K562 (cell line): ENCODE results near the gene SESN2. TPM values are rescaled to one million over a fixed set of nuclear protein-coding genes. Genes with fewer than 3 reads are reported as not detected.

Experiments used
- ATAC-seq: fragments of 200-7000 bp; cut with Tn5 transposase; 3 replicates; pipeline ENCODE4 v1.9.1; 2020; ENCODE audit warnings: moderate library complexity
- BruUV-seq: library from RNA; stranded (reverse); fragments of 400-500 nt; replicated peaks from 2 replicates; lab custom pipeline; 2021; lab: Mats Ljungman, UMichigan
- CTCF ChIA-PET: fragments of 300-600 bp; formaldehyde crosslinking; extraction: SDS; loops from one replicate; lab custom pipeline; 2021; ENCODE audit warnings: low intra/inter-chr PET ratio; lab: Yijun Ruan, JAX
- POLR2A ChIA-PET: fragments of 300-600, 350-650 bp; sonication (Branson Sonifier 250); formaldehyde crosslinking; extraction: SDS; loops from one replicate; lab custom pipeline; 2021; ENCODE audit warnings: antibody characterized with exemption, inconsistent platforms; lab: Yijun Ruan, JAX
- DNase-seq, 4 experiments: peaks; one replicate each; pipeline versions ENCODE4 v3.0.0 to v3.0.0-alpha.2; 2011 to 2018; ENCODE audit warnings: low spot score in 3 of 4, mixed read lengths in 3 of 4; ENCODE audit errors: extremely low read depth in 1 of 4
- FAIRE-seq: peaks from 2 replicates; lab custom pipeline; 2011; peaks lifted over from hg19 to GRCh38; lab: Jason Lieb, UNC
- H2AFZ ChIP-seq: 2 replicates; pipeline ENCODE4 v1.6.0; 2011; ENCODE audit warnings: low read depth, low read length, control low read depth, inconsistent platforms
- H3K27ac ChIP-seq: fragments of 200-600 bp; 3 replicates; pipeline ENCODE4 v1.8.0; 2011; ENCODE audit warnings: low read depth, mild to moderate bottlenecking, control low read depth, inconsistent platforms, low read length, moderate library complexity, mixed read lengths; ENCODE audit errors: extremely low read depth
- H3K27me3 ChIP-seq, 2 experiments: fragments of 300-600 bp in 1 of 2; 2 replicates in 1 of 2; 3 replicates in 1 of 2; pipeline versions ENCODE4 v1.6.0 to v1.8.0; 2011; ENCODE audit warnings: inconsistent platforms in 2 of 2, low read length in 2 of 2, mild to moderate bottlenecking in 1 of 2, mixed read lengths in 1 of 2, moderate library complexity in 1 of 2; ENCODE audit not compliant: control insufficient read depth in 2 of 2, insufficient read depth in 2 of 2
- H3K36me3 ChIP-seq: fragments of 300-600 bp; 3 replicates; pipeline ENCODE4 v1.8.0; 2011; ENCODE audit warnings: mild to moderate bottlenecking, low read length, inconsistent platforms; ENCODE audit not compliant: control insufficient read depth, insufficient read depth
- H3K4me1 ChIP-seq, 2 experiments: fragments of 200-600 bp in 1 of 2; replicated peaks in 1 of 2; 2 replicates in 1 of 2; 3 replicates in 1 of 2; pipeline versions ENCODE4 v1.5.1 to v1.8.0; 2011; ENCODE audit warnings: inconsistent platforms in 2 of 2, low read length in 2 of 2, mild to moderate bottlenecking in 1 of 2, mixed read lengths in 1 of 2, moderate library complexity in 1 of 2; ENCODE audit not compliant: control insufficient read depth in 2 of 2, insufficient read depth in 2 of 2
- H3K4me2 ChIP-seq: 2 replicates; pipeline ENCODE4 v1.6.1; 2011; ENCODE audit warnings: low read length, control low read depth, inconsistent platforms, mixed read lengths; ENCODE audit not compliant: insufficient read depth
- H3K4me3 ChIP-seq: fragments of 200-600 bp; sonication (generic), shearing (Covaris generic); 2 replicates; pipeline ENCODE4 v1.5.1; 2016; ENCODE audit warnings: control low read depth, inconsistent platforms
- H3K79me2 ChIP-seq: fragments of 200-600 bp; 3 replicates; pipeline ENCODE4 v1.8.0; 2011; ENCODE audit warnings: low read length, inconsistent platforms; ENCODE audit not compliant: control insufficient read depth, insufficient read depth
- H3K9ac ChIP-seq, 2 experiments: 2 replicates each; pipeline versions ENCODE4 v1.6.0 to v1.6.1; 2011; ENCODE audit warnings: low read depth in 2 of 2, low read length in 2 of 2, control low read depth in 1 of 2, inconsistent platforms in 1 of 2, mild to moderate bottlenecking in 1 of 2, mixed read lengths in 1 of 2; ENCODE audit not compliant: insufficient read depth in 1 of 2
- H3K9me1 ChIP-seq: one replicate; pipeline ENCODE4 v1.6.0; 2011; ENCODE audit warnings: inconsistent platforms, mild to moderate bottlenecking, low read length, moderate library complexity; ENCODE audit not compliant: control insufficient read depth, insufficient read depth
- H3K9me3 ChIP-seq: replicated peaks from 2 replicates; pipeline ENCODE4 v1.5.1; 2011; ENCODE audit warnings: low read depth, low read length, inconsistent platforms; ENCODE audit not compliant: control insufficient read depth, insufficient read depth
- H4K20me1 ChIP-seq: replicated peaks from 2 replicates; pipeline ENCODE4 v1.6.1; 2011; ENCODE audit warnings: low read length, inconsistent platforms, mixed read lengths; ENCODE audit not compliant: control insufficient read depth, insufficient read depth
- ARID2 ChIP-seq: fragments of 450-650 bp; IDR thresholded peaks from 2 replicates; pipeline ENCODE4 v1.6.1; 2017; ENCODE audit warnings: antibody characterized with exemption, mild to moderate bottlenecking
- COPS2 ChIP-seq: fragments of 450-650 bp; conservative IDR thresholded peaks from 2 replicates; pipeline ENCODE4 v1.6.1; 2016; ENCODE audit warnings: mild to moderate bottlenecking, moderate library complexity
- FOXJ3 ChIP-seq: sonication (generic); formaldehyde crosslinking; IDR thresholded peaks from 2 replicates; pipeline ENCODE4 v1.4.0; 2020; ENCODE audit warnings: mild to moderate bottlenecking, missing genetic modification reagents
- HNRNPH1 ChIP-seq: fragments of 200-400 bp; formaldehyde crosslinking; optimal IDR thresholded peaks from 2 replicates; pipeline ENCODE3; 2017; ENCODE audit warnings: low read depth, mild to moderate bottlenecking, low read length, moderate library complexity
- JUND ChIP-seq, 2 experiments: IDR thresholded peaks; 2 replicates in 1 of 2; 3 replicates in 1 of 2; pipeline ENCODE4 v1.6.1; 2011; ENCODE audit warnings: borderline replicate concordance in 2 of 2, low read depth in 2 of 2, low read length in 2 of 2, improper control_type of control experiment in 1 of 2, missing biosample characterization in 1 of 2, missing genetic modification characterization in 1 of 2, missing genetic modification reagents in 1 of 2
- KDM1A ChIP-seq, 2 experiments: fragments of 450-650 bp; IDR thresholded peaks; 2 replicates each; pipeline ENCODE4 v1.6.1; 2016; ENCODE audit warnings: mild to moderate bottlenecking in 2 of 2
- LARP7 ChIP-seq: fragments of 450-650 bp; IDR thresholded peaks from 2 replicates; pipeline ENCODE4 v1.6.1; 2016
- MEF2D ChIP-seq: conservative IDR thresholded peaks from 2 replicates; pipeline ENCODE4 v1.6.1; 2016; ENCODE audit warnings: low read depth, missing genetic modification characterization, missing compliant biosample characterization
- MTA2 ChIP-seq: fragments of 450-650 bp; IDR thresholded peaks from 2 replicates; pipeline ENCODE4 v1.6.1; 2016; ENCODE audit warnings: low read depth
- POLR2H ChIP-seq: IDR thresholded peaks from 2 replicates; pipeline ENCODE4 v1.6.1; 2016; ENCODE audit warnings: missing genetic modification characterization, low read depth, mild to moderate bottlenecking, control low read depth, missing compliant biosample characterization, moderate library complexity
- SRSF9 ChIP-seq: fragments of 200-400 bp; formaldehyde crosslinking; IDR thresholded peaks from 2 replicates; pipeline ENCODE4 v1.6.1; 2017; ENCODE audit warnings: low read depth, low read length, borderline replicate concordance
- THRA ChIP-seq: fragments of 450-650 bp; IDR thresholded peaks from 2 replicates; pipeline ENCODE4 v1.6.1; 2017; ENCODE audit warnings: mild to moderate bottlenecking, moderate library complexity
- YY1 ChIP-seq, 3 experiments: IDR thresholded peaks; 2 replicates each; pipeline ENCODE4 v1.6.1; 2011; ENCODE audit warnings: low read length in 2 of 3, mild to moderate bottlenecking in 2 of 3, moderate library complexity in 2 of 3, borderline replicate concordance in 1 of 3, control low read depth in 1 of 3, low read depth in 1 of 3; ENCODE audit not compliant: insufficient read depth in 3 of 3, insufficient replicate concordance in 2 of 3, control insufficient read depth in 1 of 3, insufficient read length in 1 of 3; ENCODE audit errors: extremely low read depth in 1 of 3
- ZNF212 ChIP-seq: fragments of 450-650 bp; formaldehyde crosslinking; IDR thresholded peaks from 2 replicates; pipeline ENCODE4 v1.4.0; 2020; ENCODE audit warnings: mild to moderate bottlenecking
- ZNF3 ChIP-seq: fragments of 250-450 bp; sonication (Bioruptor Pico); IDR thresholded peaks from 2 replicates; pipeline ENCODE4 v1.5.0; 2021; ENCODE audit warnings: mild to moderate bottlenecking, moderate library complexity
- ZNF644 ChIP-seq: fragments of 200-800 bp; sonication (Bioruptor generic); IDR thresholded peaks from 2 replicates; pipeline ENCODE4 v1.6.1; 2016; ENCODE audit warnings: low read depth, missing genetic modification characterization, missing compliant biosample characterization
- WGBS: fragments of 100-300 bp; shearing (Covaris generic); methylation state at CpG from one replicate; pipeline ENCODE4 v1.1.6; 2016; ENCODE audit warnings: low coverage, mixed read lengths; ENCODE audit not compliant: insufficient coverage; ENCODE audit errors: missing lambda C conversion rate; 5-methylcytosine and 5-hydroxymethylcytosine counted together
- in situ Hi-C: fragments of 300-500 bp; cut with MboI; formaldehyde crosslinking; loops from 4 replicates; pipeline ENCODE4 v1.15.0; 2018; ENCODE audit warnings: inconsistent platforms, mixed read lengths
- intact Hi-C: fragments of 100-400 bp; cut with micrococcal nuclease; formaldehyde crosslinking; loops from 2 replicates; pipeline ENCODE4 v1.14.2; 2022
- polyA plus RNA-seq, 8 experiments: library from polyadenylated mRNA; depleted of rRNA in 4 of 8; stranded (reverse) in 5 of 8; unstranded in 3 of 8; fragments of >200 nt; fragmentation: Nextera tagmentation in 2 of 8; fragmentation: Illumina TruSeq in 1 of 8; extraction: Ambion mirVana in 2 of 8; extraction: Trizol in 1 of 8; gene quantifications; 2 replicates each; pipeline versions ENCODE4 v1.2.1 to v1.2.3, GENCODE V29; 2011 to 2014; ENCODE audit warnings: inconsistent platforms in 1 of 8, missing spikeins in 1 of 8
- total RNA-seq, 7 experiments: library from RNA; depleted of rRNA in 6 of 7; stranded (reverse); fragments of >200 nt in 6 of 7; fragmentation: Illumina TruSeq in 2 of 7; extraction: Trizol in 2 of 7; gene quantifications; 2 replicates each; pipeline versions ENCODE4 v1.2.1 to v1.2.3, GENCODE V29; 2011 to 2021; ENCODE audit warnings: low replicate concordance in 1 of 7

Gene SESN2
- total and polyA plus RNA-seq, 9 of the 15 experiments (the other 6 are each of a cell fraction or from before 2014, with no cell fraction given): 3.7 to 71.3 (median 16.8) TPM

GRCh38 chr1:28248273-28249012, 10.9 kb upstream of the SESN2 start (continued):
- TF ChIP-seq ZNF3 (CRISPR knock-in tag) (0 out of 2 replicates have a peak, but pooled peaks have one; percentile 20), FOXJ3 (no peak), ZNF212 (CRISPR knock-in tag) (0 out of 2 replicates have a peak, but pooled peaks have one; percentile 42), LARP7 (no peak)
- TF ChIP-seq, all 486 proteins: peak for 77

GRCh38 chr1:28249013-28249865, 10.1 kb upstream of the SESN2 start:
- H2AFZ ChIP-seq: peak overlapping the region; percentile 97
- no peak for TF ChIP-seq YY1 (IDR thresholded peaks at IDR 0.05; ENCODE audit: borderline replicate concordance in 1 of 3, control insufficient read depth in 1 of 3, extremely low read depth in 1 of 3, insufficient read depth in 3 of 3, insufficient read length in 1 of 3, insufficient replicate concordance in 2 of 3, low read depth in 1 of 3, low read length in 2 of 3)
- no peak for TF ChIP-seq MTA2
- no peak for TF ChIP-seq ARID2
- TF ChIP-seq SRSF9: no peak
- TF ChIP-seq THRA: no peak
- peak; percentile 62; the same call in 1 of the 2 replicates for TF ChIP-seq JUND (IDR thresholded peaks at IDR 0.05; ENCODE audit: borderline replicate concordance, low read depth, low read length)
- no peak; the same call in 2 of the 3 replicates for TF ChIP-seq JUND (tag; IDR thresholded peaks at IDR 0.05; ENCODE audit: borderline replicate concordance, low read depth, low read length)
- 0 out of 2 replicates have a peak, but pooled peaks have one; percentile 34 for TF ChIP-seq ZNF644
- TF ChIP-seq HNRNPH1: no peak
- no peak for TF ChIP-seq COPS2
- TF ChIP-seq KDM1A (IDR thresholded peaks at IDR 0.05): peak; percentile 57 to 62; a peak in 3 of 4 replicates
- TF ChIP-seq POLR2H: peak; percentile 66
- peak; percentile 93 for TF ChIP-seq MEF2D (tag)

More at GRCh38 chr1:28249013-28249865, 10.1 kb upstream of the SESN2 start:
- Histone ChIP-seq H3K27me3 (no peaks in the 10 kb centered on the region), H3K79me2 (peaks cover 4% of the 10 kb centered on the region; the same call in 2 of the 3 replicates), H3K4me3 (peak overlapping the region; percentile 0; the same call in 1 of the 2 replicates), H3K9me1 (no peaks in the 10 kb centered on the region), H3K4me2 (peak overlapping the region; percentile 76), H3K9ac (peak overlapping the region; percentile 74 to 78; a peak in 3 of 4 replicates), H3K4me1 (peaks cover 14 to 34% of the 10 kb centered on the region in 2 experiments), H4K20me1 (no peaks in the 10 kb centered on the region), H3K27ac (peak overlapping the region; percentile 81), H3K36me3 (no peaks in the 10 kb centered on the region), H3K9me3 (no peaks in the 10 kb centered on the region)
- BruUV-seq: no TSS peak
- DNase-seq: peak in 2 of 4 experiments; percentile 57
- ATAC-seq: peak; percentile 53
- no peak for FAIRE-seq
- in situ Hi-C loops (no loop called here), intact Hi-C loops (loop anchor here (1.0 to 5.0 kb wide), 8 partner anchors 10 to 354 kb away; partner anchors contain the start of genes MED18 and SESN2)
- CTCF ChIA-PET: interaction anchor here (1.2 to 1.6 kb wide), 3 partner anchors 111 to 160 kb away, joined by 4 to 5 read pairs (median 4); no protein-coding TSS in a partner anchor
- 5% methylated on average over 3 of the region's 3 CpGs for WGBS
- POLR2A ChIA-PET: interaction anchor here (0.6 to 10.6 kb wide), 23 partner anchors 7 to 400 kb away, joined by 3 to 245 read pairs (median 6); partner anchors contain the start of genes ATP5IF1, EYA3, MED18 and PHACTR4
